GM18951 (cell line): Measurements from ENCODE around the gene LOXL3.

ENCODE experiments used
- POLR2A ChIP-seq: IDR thresholded peaks from 4 replicates; pipeline ENCODE4 v1.6.1; 2011; ENCODE audit warnings: mild to moderate bottlenecking; ENCODE audit not compliant: insufficient read length, insufficient read depth; ENCODE audit errors: extremely low read depth
- in situ Hi-C: fragments of 300-500 bp; cut with MboI; formaldehyde crosslinking; loops from one replicate; pipeline ENCODE4 v1.12.0; 2022; ENCODE audit warnings: low sequenced_read_pairs, mixed read lengths, inconsistent platforms; ENCODE audit not compliant: unreplicated experiment

LOXL3 gene

GRCh38 chr2:74510272-74510671, 43.5 kb downstream of the LOXL3 start:
- in situ Hi-C loops, result no loop called here
- TF ChIP-seq POLR2A, result no peak

- TF ChIP-seq POLR2A, result no peak
Measured at GRCh38 chr2:74507926-74508520, 45.7 kb downstream of the LOXL3 start.

GRCh38 chr2:74507145-74507925, 46.4 kb downstream of the LOXL3 start, which contains the start of gene PCGF1:
PCGF1 (minus strand) TSS chr2:74507695; CDS start chr2:74507668, 27 bp downstream.
- peak; percentile 83 for TF ChIP-seq POLR2A
- in situ Hi-C loops, result no loop called here

More at GRCh38 chr2:74507926-74508520, 45.7 kb downstream of the LOXL3 start:
- in situ Hi-C loops, result no loop called here

GRCh38 chr2:74505448-74506246, 48.1 kb downstream of the LOXL3 start:
- no peak for TF ChIP-seq POLR2A
- in situ Hi-C loops, result no loop called here

GRCh38 chr2:74504591-74504990, 49.2 kb downstream of the LOXL3 start:
- in situ Hi-C loops, result no loop called here
- TF ChIP-seq POLR2A, result no peak

GRCh38 chr2:74503506-74504475, 50.0 kb downstream of the LOXL3 start:
- in situ Hi-C loops, result no loop called here
- TF ChIP-seq POLR2A, result no peak

GRCh38 chr2:74502720-74503505, 50.8 kb downstream of the LOXL3 start:
- in situ Hi-C loops, result no loop called here

GRCh38 chr2:74502147-74502719, 51.5 kb downstream of the LOXL3 start:
- no peak for TF ChIP-seq POLR2A
- in situ Hi-C loops, result no loop called here

More at GRCh38 chr2:74502720-74503505, 50.8 kb downstream of the LOXL3 start:
- TF ChIP-seq POLR2A, result peak; percentile 72

GRCh38 chr2:74501335-74502071, 52.2 kb downstream of the LOXL3 start:
- in situ Hi-C loops, result no loop called here
- TF ChIP-seq POLR2A, result no peak

GRCh38 chr2:74500578-74500946, 53.2 kb downstream of the LOXL3 start:
- TF ChIP-seq POLR2A, result no peak
- in situ Hi-C loops, result no loop called here
